Caco-2 (cell line): ENCODE measurements around the gene NDUFA5. TPM values are rescaled to one million over a fixed set of nuclear protein-coding genes. Genes with fewer than 3 reads are reported as not detected.

Source experiments
- BruUV-seq: library from RNA; stranded (reverse); fragments of 400-500 nt; replicated peaks from 2 replicates; lab custom pipeline; 2021; lab: Mats Ljungman, UMichigan
- CTCF ChIA-PET: fragments of 300-600 bp; sonication (Branson Sonifier 250); formaldehyde crosslinking; loops from one replicate; lab custom pipeline; 2022; ENCODE audit warnings: antibody characterized with exemption; lab: Charles Lee
- POLR2A ChIA-PET: fragments of 300-600 bp; sonication (Branson Sonifier 250); formaldehyde crosslinking; loops from one replicate; lab custom pipeline; 2022; ENCODE audit warnings: antibody characterized with exemption; lab: Charles Lee
- DNase-seq, 2 experiments: peaks; one replicate each; pipeline versions ENCODE4 v3.0.0 to v3.0.0-alpha.2; 2020 to 2022
- H3K27me3 ChIP-seq: replicated peaks from 2 replicates; pipeline ENCODE4 v1.6.0; 2011; ENCODE audit warnings: low read length; ENCODE audit not compliant: control insufficient read depth, insufficient read depth
- H3K36me3 ChIP-seq: 2 replicates; pipeline ENCODE4 v1.5.1; 2011; ENCODE audit warnings: low read length; ENCODE audit not compliant: control insufficient read depth, insufficient read depth
- H3K4me1 ChIP-seq: fragments of 250-450 bp; sonication (Bioruptor Pico); 2 replicates; pipeline ENCODE4 v1.5.1; 2020; ENCODE audit warnings: mild to moderate bottlenecking
- H3K4me3 ChIP-seq: 2 replicates; pipeline ENCODE4 v1.5.1; 2011; ENCODE audit warnings: low read depth, mild to moderate bottlenecking, control low read depth, low read length
- H3K9me3 ChIP-seq: fragments of 250-450 bp; sonication (Bioruptor Pico); 2 replicates; pipeline ENCODE4 v1.5.1; 2020; ENCODE audit warnings: mild to moderate bottlenecking, moderate library complexity
- H3K27ac Mint-ChIP-seq: one replicate; pipeline ENCODE4 v1.8.0; 2022; ENCODE audit warnings: mixed read lengths; ENCODE audit not compliant: unreplicated experiment
- H3K27me3 Mint-ChIP-seq: one replicate; pipeline ENCODE4 v1.8.0; 2022; ENCODE audit warnings: mixed read lengths; ENCODE audit not compliant: insufficient read depth, unreplicated experiment
- H3K36me3 Mint-ChIP-seq: one replicate; pipeline ENCODE4 v1.8.0; 2022; ENCODE audit warnings: mild to moderate bottlenecking, mixed read lengths; ENCODE audit not compliant: insufficient read depth, unreplicated experiment
- H3K4me1 Mint-ChIP-seq: one replicate; pipeline ENCODE4 v1.8.0; 2022; ENCODE audit warnings: low read depth, mixed read lengths; ENCODE audit not compliant: unreplicated experiment
- H3K4me3 Mint-ChIP-seq: one replicate; pipeline ENCODE4 v1.8.0; 2022; ENCODE audit warnings: mild to moderate bottlenecking, moderate library complexity, mixed read lengths; ENCODE audit not compliant: unreplicated experiment
- H3K9me3 Mint-ChIP-seq: one replicate; pipeline ENCODE4 v1.8.0; 2022; ENCODE audit warnings: mixed read lengths; ENCODE audit not compliant: unreplicated experiment
- CTCF ChIP-seq, 2 experiments: fragments of 200-600 bp in 1 of 2; IDR thresholded peaks; 1 replicate in 1 of 2; 2 replicates in 1 of 2; pipeline versions ENCODE4 v1.5.1 to v1.8.0; 2011 to 2022; ENCODE audit warnings: antibody characterized with exemption in 1 of 2, control low read depth in 1 of 2, inconsistent platforms in 1 of 2, low read depth in 1 of 2, low read length in 1 of 2, mild to moderate bottlenecking in 1 of 2, moderate library complexity in 1 of 2; ENCODE audit not compliant: insufficient read depth in 1 of 2, severe bottlenecking in 1 of 2, unreplicated experiment in 1 of 2
- intact Hi-C: fragments of 100-400 bp; cut with micrococcal nuclease; formaldehyde crosslinking; loops from one replicate; pipeline ENCODE4 v1.10.0; 2022; ENCODE audit not compliant: unreplicated experiment
- total RNA-seq: library from RNA; stranded (reverse); gene quantifications from 2 replicates; pipeline ENCODE4 v1.2.3, GENCODE V29; 2022

The NDUFA5 gene
- total RNA-seq, 1 experiment from 2014 or later, result 87.9 TPM

GRCh38 chr7:123569352-123570010 is 11.9 kb upstream of the NDUFA5 start:
- CTCF ChIA-PET, result no interaction called here

GRCh38 chr7:123562121-123562520 is 4.5 kb upstream of the NDUFA5 start:
- intact Hi-C loops, result no loop called here
- H3K4me3 ChIP-seq, result no peak overlapping the region
- BruUV-seq, result no TSS peak
- no peaks in the 10 kb centered on the region for H3K27me3 ChIP-seq
- DNase-seq, result no peak
- peaks cover 6% of the 10 kb centered on the region for H3K4me1 Mint-ChIP-seq
- no peaks in the 10 kb centered on the region for H3K36me3 Mint-ChIP-seq
- H3K4me1 ChIP-seq, result peaks cover 5% of the 10 kb centered on the region; the same call in 1 of the 2 replicates
- no peak overlapping the region for H3K4me3 Mint-ChIP-seq
- ChIA-PET POLR2A (no interaction called here), CTCF (interaction anchor here (0.6 kb wide), 1 partner anchor 92 kb away, joined by 3 read pairs; no protein-coding TSS in a partner anchor)
- no peak for TF ChIP-seq CTCF (IDR thresholded peaks at IDR 0.05; ENCODE audit: insufficient read depth in 1 of 2, low read depth in 1 of 2, low read length in 1 of 2, severe bottlenecking in 1 of 2, unreplicated experiment in 1 of 2)
- peaks cover 6% of the 10 kb centered on the region for H3K27me3 Mint-ChIP-seq
- no peaks in the 10 kb centered on the region for H3K36me3 ChIP-seq
- H3K9me3 Mint-ChIP-seq, result no peaks in the 10 kb centered on the region
- H3K9me3 ChIP-seq, result no peaks in the 10 kb centered on the region
- no peak overlapping the region for H3K27ac Mint-ChIP-seq

More at GRCh38 chr7:123569352-123570010, 11.9 kb upstream of the NDUFA5 start:
- intact Hi-C loops, result no loop called here
- no peaks in the 10 kb centered on the region for H3K36me3 Mint-ChIP-seq
- H3K4me3 ChIP-seq, result no peak overlapping the region
- H3K4me1 ChIP-seq, result no peaks in the 10 kb centered on the region
- H3K27me3 ChIP-seq, result no peaks in the 10 kb centered on the region
- peaks cover 4% of the 10 kb centered on the region for H3K27me3 Mint-ChIP-seq
- no peaks in the 10 kb centered on the region for H3K9me3 Mint-ChIP-seq
- no peak overlapping the region for H3K27ac Mint-ChIP-seq
- no peaks in the 10 kb centered on the region for H3K9me3 ChIP-seq
- no peak for TF ChIP-seq CTCF (IDR thresholded peaks at IDR 0.05; ENCODE audit: insufficient read depth in 1 of 2, low read depth in 1 of 2, low read length in 1 of 2, severe bottlenecking in 1 of 2, unreplicated experiment in 1 of 2)
- no TSS peak for BruUV-seq
- no peak for DNase-seq
- H3K36me3 ChIP-seq, result no peaks in the 10 kb centered on the region
- no peaks in the 10 kb centered on the region for H3K4me1 Mint-ChIP-seq
- H3K4me3 Mint-ChIP-seq, result no peak overlapping the region
- POLR2A ChIA-PET, result interaction anchor here (0.9 to 1.0 kb wide), 2 partner anchors 9 to 12 kb away, joined by 3 to 4 read pairs; partner anchors contain the start of gene NDUFA5

GRCh38 chr7:123558289-123558874 is 764 bp upstream of the NDUFA5 start:
- Histone ChIP-seq H3K4me3 (peak overlapping the region; percentile 51), H3K9me3 (no peaks in the 10 kb centered on the region), H3K27me3 (no peaks in the 10 kb centered on the region), H3K4me1 (peaks cover 5% of the 10 kb centered on the region; the same call in 1 of the 2 replicates), H3K36me3 (peaks cover 1% of the 10 kb centered on the region)
- Mint-ChIP-seq H3K27me3 (peaks cover 3% of the 10 kb centered on the region), H3K36me3 (no peaks in the 10 kb centered on the region), H3K4me1 (peaks cover 4% of the 10 kb centered on the region), H3K27ac (no peak overlapping the region), H3K4me3 (no peak overlapping the region), H3K9me3 (no peaks in the 10 kb centered on the region)
- ChIA-PET POLR2A (interaction anchor here (0.6 to 1.3 kb wide), 5 partner anchors 11 to 191 kb away, joined by 3 to 8 read pairs (median 4); partner anchors contain the start of gene WASL), CTCF (interaction anchor here (0.6 to 1.6 kb wide), 5 partner anchors 22 to 240 kb away, joined by 3 to 16 read pairs (median 3); no protein-coding TSS in a partner anchor)
- DNase-seq, result no peak
- no TSS peak for BruUV-seq
- no peak for TF ChIP-seq CTCF (IDR thresholded peaks at IDR 0.05; ENCODE audit: insufficient read depth in 1 of 2, low read depth in 1 of 2, low read length in 1 of 2, severe bottlenecking in 1 of 2, unreplicated experiment in 1 of 2)
- intact Hi-C loops, result no loop called here
